Neural cell (in vitro differentiated cells): Measurements from ENCODE around the gene CREM. TPM values are rescaled to one million over a fixed set of nuclear protein-coding genes. Genes with fewer than 3 reads are reported as not detected.

Experiments
- H2AFZ ChIP-seq: fragments of 200-600, 300-800 bp; sonication (generic), shearing (Covaris generic); 2 replicates; pipeline ENCODE4 v1.6.0; 2014; ENCODE audit warnings: low read depth, mild to moderate bottlenecking, antibody characterized with exemption, low read length, moderate library complexity
- H3F3A ChIP-seq: fragments of 200-600 bp; shearing (Covaris generic); 2 replicates; pipeline ENCODE4 v1.6.1; 2016; ENCODE audit warnings: mild to moderate bottlenecking, moderate library complexity, mixed read lengths, antibody characterized with exemption, low read length; ENCODE audit not compliant: insufficient read depth, poor library complexity, severe bottlenecking
- H3K27ac ChIP-seq: fragments of 200-600, 300-800 bp; sonication (generic), shearing (Covaris generic); 2 replicates; pipeline ENCODE4 v1.5.1; 2014; ENCODE audit warnings: mild to moderate bottlenecking, low read length, moderate library complexity
- H3K27me3 ChIP-seq: fragments of 300-800, 200-600 bp; sonication (generic), shearing (Covaris generic); 2 replicates; pipeline ENCODE4 v1.6.0; 2014; ENCODE audit warnings: mild to moderate bottlenecking, low read depth, low read length, moderate library complexity; ENCODE audit not compliant: insufficient read depth
- H3K36me3 ChIP-seq: fragments of 300-800, 200-600 bp; sonication (generic), shearing (Covaris generic); 2 replicates; pipeline ENCODE4 v1.5.1; 2014; ENCODE audit warnings: mild to moderate bottlenecking, antibody characterized with exemption, low read length, moderate library complexity; ENCODE audit not compliant: insufficient read depth
- H3K4me2 ChIP-seq: fragments of 300-800, 200-600 bp; sonication (generic), shearing (Covaris generic); 2 replicates; pipeline ENCODE4 v1.6.0; 2014; ENCODE audit warnings: mild to moderate bottlenecking, low read length
- H3K4me3 ChIP-seq: fragments of 300-800, 200-600 bp; sonication (generic), shearing (Covaris generic); 2 replicates; pipeline ENCODE4 v1.5.1; 2014; ENCODE audit warnings: mild to moderate bottlenecking, low read length, moderate library complexity
- H3K79me2 ChIP-seq: fragments of 200-600 bp; shearing (Covaris generic); replicated peaks from 2 replicates; pipeline ENCODE4 v1.6.0; 2014; ENCODE audit warnings: mild to moderate bottlenecking, low read length, moderate library complexity; ENCODE audit not compliant: insufficient read depth
- H3K9ac ChIP-seq: fragments of 300-800, 200-600 bp; sonication (generic), shearing (Covaris generic); 2 replicates; pipeline ENCODE4 v1.6.1; 2016; ENCODE audit warnings: mild to moderate bottlenecking, low read length, mixed read lengths
- H3K9me2 ChIP-seq: fragments of 200-600 bp; shearing (Covaris generic); 2 replicates; pipeline ENCODE4 v1.6.1; 2016; ENCODE audit warnings: mild to moderate bottlenecking, low read length, mixed read lengths; ENCODE audit not compliant: insufficient read depth
- H3K9me3 ChIP-seq: fragments of 200-600, 300-800 bp; sonication (generic), shearing (Covaris generic); 2 replicates; pipeline ENCODE4 v1.6.1; 2016; ENCODE audit warnings: mild to moderate bottlenecking, mixed run types, low read length, moderate library complexity, mixed read lengths
- H4K20me1 ChIP-seq: fragments of 200-600 bp; shearing (Covaris generic); 2 replicates; pipeline ENCODE4 v1.6.1; 2016; ENCODE audit warnings: mild to moderate bottlenecking, mixed run types; ENCODE audit not compliant: insufficient read depth
- EP300 ChIP-seq: fragments of 450-650 bp; conservative IDR thresholded peaks from 2 replicates; pipeline ENCODE4 v1.6.1; 2014; ENCODE audit warnings: antibody characterized with exemption, mild to moderate bottlenecking, moderate library complexity; ENCODE audit not compliant: poor library complexity, severe bottlenecking
- EZH2 ChIP-seq: fragments of 200-600, 300-800 bp; shearing (Covaris generic), sonication (generic); IDR thresholded peaks from 2 replicates; pipeline ENCODE4 v1.6.1; 2014; ENCODE audit warnings: antibody characterized with exemption, low read length, borderline replicate concordance, mild to moderate bottlenecking; ENCODE audit not compliant: insufficient read depth, poor library complexity, severe bottlenecking
- MXI1 ChIP-seq: fragments of 450-650 bp; conservative IDR thresholded peaks from 2 replicates; pipeline ENCODE4 v1.6.1; 2014; ENCODE audit warnings: antibody characterized with exemption, mild to moderate bottlenecking; ENCODE audit not compliant: poor library complexity, severe bottlenecking
- POLR2AphosphoS5 ChIP-seq: IDR thresholded peaks from 2 replicates; pipeline ENCODE4 v1.6.1; 2012
- RAD21 ChIP-seq: fragments of 450-650 bp; conservative IDR thresholded peaks from 2 replicates; pipeline ENCODE4 v1.6.1; 2014; ENCODE audit warnings: antibody characterized with exemption, mild to moderate bottlenecking, moderate library complexity
- SMC3 ChIP-seq: fragments of 450-650 bp; conservative IDR thresholded peaks from 2 replicates; pipeline ENCODE4 v1.6.1; 2014; ENCODE audit warnings: antibody characterized with exemption, mild to moderate bottlenecking, moderate library complexity; ENCODE audit not compliant: poor library complexity
- TAF1 ChIP-seq: IDR thresholded peaks from 2 replicates; pipeline ENCODE4 v1.6.1; 2012; ENCODE audit warnings: low read depth
- polyA plus RNA-seq: library from polyadenylated mRNA; depleted of rRNA; stranded (reverse); fragments of >200 nt; gene quantifications from 2 replicates; pipeline ENCODE4 v1.2.3, GENCODE V29; 2014
- TF ChIP-seq, protein P1 (sequence below): IDR thresholded peaks from 2 replicates; pipeline ENCODE4 v1.6.1; 2012; ENCODE audit warnings: borderline replicate concordance
- TF ChIP-seq, protein P2 (sequence below): fragments of 450-650 bp; IDR thresholded peaks from 2 replicates; pipeline ENCODE4 v1.5.1; 2014; ENCODE audit warnings: antibody characterized with exemption, mild to moderate bottlenecking, moderate library complexity; ENCODE audit not compliant: poor library complexity, severe bottlenecking

The CREM gene
- polyA plus RNA-seq, 1 donor from 2014 or later = 67.3 TPM

DNA sequence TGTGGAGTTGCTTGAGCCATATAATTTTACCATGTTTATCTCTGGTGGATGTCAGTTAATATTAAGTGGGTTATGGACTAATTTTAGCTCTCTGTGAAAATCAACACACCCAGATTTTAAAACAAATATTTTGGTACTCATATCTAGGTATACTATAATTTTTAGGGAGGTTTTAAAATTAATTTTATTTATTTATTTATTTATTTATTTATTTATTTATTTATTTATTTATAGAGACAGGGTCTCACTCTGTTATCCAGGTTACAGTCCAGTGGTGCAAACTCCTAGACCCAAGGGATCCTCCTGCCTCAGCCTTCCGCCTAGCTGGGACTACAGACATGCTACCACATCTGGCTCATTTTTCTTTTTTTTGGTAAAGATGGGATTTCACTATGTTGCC, 7.3 kb upstream of the CREM start:
- no peak overlapping the region for H2AFZ ChIP-seq
- no peaks in the 10 kb centered on the region for H3F3A ChIP-seq
- H3K9me3 ChIP-seq = no peaks in the 10 kb centered on the region
- no peak overlapping the region for H3K9ac ChIP-seq
- H3K79me2 ChIP-seq = no peaks in the 10 kb centered on the region
- H3K4me3 ChIP-seq = no peak overlapping the region
- no peaks in the 10 kb centered on the region for H3K36me3 ChIP-seq
- no peak overlapping the region for H3K27ac ChIP-seq
- TF ChIP-seq MXI1 (no peak), RAD21 (no peak), TAF1 (no peak), POLR2AphosphoS5 (no peak), SMC3 (no peak), EZH2 (no peak), EP300 (no peak)
- TF ChIP-seq, protein P1, sequence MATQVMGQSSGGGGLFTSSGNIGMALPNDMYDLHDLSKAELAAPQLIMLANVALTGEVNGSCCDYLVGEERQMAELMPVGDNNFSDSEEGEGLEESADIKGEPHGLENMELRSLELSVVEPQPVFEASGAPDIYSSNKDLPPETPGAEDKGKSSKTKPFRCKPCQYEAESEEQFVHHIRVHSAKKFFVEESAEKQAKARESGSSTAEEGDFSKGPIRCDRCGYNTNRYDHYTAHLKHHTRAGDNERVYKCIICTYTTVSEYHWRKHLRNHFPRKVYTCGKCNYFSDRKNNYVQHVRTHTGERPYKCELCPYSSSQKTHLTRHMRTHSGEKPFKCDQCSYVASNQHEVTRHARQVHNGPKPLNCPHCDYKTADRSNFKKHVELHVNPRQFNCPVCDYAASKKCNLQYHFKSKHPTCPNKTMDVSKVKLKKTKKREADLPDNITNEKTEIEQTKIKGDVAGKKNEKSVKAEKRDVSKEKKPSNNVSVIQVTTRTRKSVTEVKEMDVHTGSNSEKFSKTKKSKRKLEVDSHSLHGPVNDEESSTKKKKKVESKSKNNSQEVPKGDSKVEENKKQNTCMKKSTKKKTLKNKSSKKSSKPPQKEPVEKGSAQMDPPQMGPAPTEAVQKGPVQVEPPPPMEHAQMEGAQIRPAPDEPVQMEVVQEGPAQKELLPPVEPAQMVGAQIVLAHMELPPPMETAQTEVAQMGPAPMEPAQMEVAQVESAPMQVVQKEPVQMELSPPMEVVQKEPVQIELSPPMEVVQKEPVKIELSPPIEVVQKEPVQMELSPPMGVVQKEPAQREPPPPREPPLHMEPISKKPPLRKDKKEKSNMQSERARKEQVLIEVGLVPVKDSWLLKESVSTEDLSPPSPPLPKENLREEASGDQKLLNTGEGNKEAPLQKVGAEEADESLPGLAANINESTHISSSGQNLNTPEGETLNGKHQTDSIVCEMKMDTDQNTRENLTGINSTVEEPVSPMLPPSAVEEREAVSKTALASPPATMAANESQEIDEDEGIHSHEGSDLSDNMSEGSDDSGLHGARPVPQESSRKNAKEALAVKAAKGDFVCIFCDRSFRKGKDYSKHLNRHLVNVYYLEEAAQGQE = no peak
- TF ChIP-seq, protein P2, sequence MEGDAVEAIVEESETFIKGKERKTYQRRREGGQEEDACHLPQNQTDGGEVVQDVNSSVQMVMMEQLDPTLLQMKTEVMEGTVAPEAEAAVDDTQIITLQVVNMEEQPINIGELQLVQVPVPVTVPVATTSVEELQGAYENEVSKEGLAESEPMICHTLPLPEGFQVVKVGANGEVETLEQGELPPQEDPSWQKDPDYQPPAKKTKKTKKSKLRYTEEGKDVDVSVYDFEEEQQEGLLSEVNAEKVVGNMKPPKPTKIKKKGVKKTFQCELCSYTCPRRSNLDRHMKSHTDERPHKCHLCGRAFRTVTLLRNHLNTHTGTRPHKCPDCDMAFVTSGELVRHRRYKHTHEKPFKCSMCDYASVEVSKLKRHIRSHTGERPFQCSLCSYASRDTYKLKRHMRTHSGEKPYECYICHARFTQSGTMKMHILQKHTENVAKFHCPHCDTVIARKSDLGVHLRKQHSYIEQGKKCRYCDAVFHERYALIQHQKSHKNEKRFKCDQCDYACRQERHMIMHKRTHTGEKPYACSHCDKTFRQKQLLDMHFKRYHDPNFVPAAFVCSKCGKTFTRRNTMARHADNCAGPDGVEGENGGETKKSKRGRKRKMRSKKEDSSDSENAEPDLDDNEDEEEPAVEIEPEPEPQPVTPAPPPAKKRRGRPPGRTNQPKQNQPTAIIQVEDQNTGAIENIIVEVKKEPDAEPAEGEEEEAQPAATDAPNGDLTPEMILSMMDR = no peak
- no peak overlapping the region for H3K4me2 ChIP-seq
- H4K20me1 ChIP-seq = no peaks in the 10 kb centered on the region
- no peaks in the 10 kb centered on the region for H3K9me2 ChIP-seq
- no peaks in the 10 kb centered on the region for H3K27me3 ChIP-seq

DNA sequence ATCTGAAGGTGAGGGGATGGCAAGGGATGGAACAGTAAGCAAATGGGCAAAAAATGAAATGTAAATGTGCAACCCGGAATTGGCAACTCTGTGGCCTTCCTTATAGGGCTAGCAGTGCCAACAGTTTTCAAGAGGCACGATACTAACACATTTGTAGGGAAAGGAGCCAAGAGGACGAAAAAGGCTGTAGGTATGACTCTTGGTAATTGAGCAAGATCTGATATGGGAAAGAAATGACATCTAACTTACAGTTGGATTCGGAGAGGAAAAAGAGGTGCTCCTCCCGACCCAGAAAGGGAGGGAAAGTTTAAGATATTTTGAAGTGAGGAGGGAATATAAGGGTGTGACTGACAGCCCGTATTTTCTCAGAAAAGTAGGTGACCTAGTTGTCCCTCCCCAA, 2.1 kb upstream of the CREM start:
- no peak overlapping the region for H3K4me2 ChIP-seq
- H3K9ac ChIP-seq = no peak overlapping the region
- no peaks in the 10 kb centered on the region for H3K27me3 ChIP-seq
- H3K27ac ChIP-seq = no peak overlapping the region
- no peak overlapping the region for H3K4me3 ChIP-seq
- TF ChIP-seq, protein P1 = no peak
- TF ChIP-seq EP300 (no peak), MXI1 (no peak), EZH2 (no peak)
- no peak overlapping the region for H2AFZ ChIP-seq
- H3F3A ChIP-seq = no peaks in the 10 kb centered on the region
- no peaks in the 10 kb centered on the region for H3K9me2 ChIP-seq
- no peaks in the 10 kb centered on the region for H3K36me3 ChIP-seq
- no peaks in the 10 kb centered on the region for H4K20me1 ChIP-seq
- peaks cover 10% of the 10 kb centered on the region for H3K79me2 ChIP-seq
- no peaks in the 10 kb centered on the region for H3K9me3 ChIP-seq
